Testis (tissue), 2 donors: ENCODE data around the gene FOXO6.

ENCODE experiments used
- CTCF ChIP-seq, 3 experiments: fragments of 450-650 bp in 2 of 3; fragments of 200-600 bp in 1 of 3; sonication (generic) in 1 of 3; IDR thresholded peaks; one replicate each; pipeline ENCODE4 v1.5.1; 2016 to 2019; ENCODE audit warnings: antibody characterized with exemption in 3 of 3, mild to moderate bottlenecking in 2 of 3, moderate library complexity in 1 of 3
- POLR2A ChIP-seq: fragments of 450-650 bp; IDR thresholded peaks from one replicate; pipeline ENCODE4 v1.6.1; 2017; ENCODE audit warnings: antibody characterized with exemption, mild to moderate bottlenecking, moderate library complexity

- TF ChIP-seq CTCF (IDR thresholded peaks at IDR 0.05) = no peak
- no peak for TF ChIP-seq POLR2A
These were observed 25.0 kb downstream of the FOXO6 start for GRCh38 chr1:41386196-41386663.
